Stomach (tissue), 4 donors: ENCODE data around the gene NR2F2.

ENCODE experiments used
- CTCF ChIP-seq, 7 experiments: fragments of 450-650 bp in 4 of 7; fragments of 200-600 bp in 3 of 7; sonication (generic) in 3 of 7; IDR thresholded peaks; one replicate each; pipeline ENCODE4 v1.5.1; 2016 to 2019; ENCODE audit warnings: antibody characterized with exemption in 7 of 7, control low read depth in 2 of 7, mild to moderate bottlenecking in 1 of 7
- EP300 ChIP-seq: sonication (generic); formaldehyde crosslinking; IDR thresholded peaks from one replicate; pipeline ENCODE4 v1.6.1; 2017; ENCODE audit warnings: antibody characterized with exemption

GRCh38 chr15:96352604-96353405 is 22.3 kb downstream of the NR2F2 start:
- no peak for TF ChIP-seq CTCF (IDR thresholded peaks at IDR 0.05)
- TF ChIP-seq EP300, result no peak
